ENCODE data around the gene NLRC3. TPM values are rescaled to one million over a fixed set of nuclear protein-coding genes. Genes with fewer than 3 reads are reported as not detected.

Gene NLRC3
- polyA plus RNA-seq, 1 of the 3 experiments (the other 2 are of a cell fraction) = not detected

GRCh38 chr16:3595521-3596021, 18.4 kb upstream of the NLRC3 start:
- ChIA-PET POLR2A (no interaction called here), CTCF (no interaction called here)
- Histone ChIP-seq H3K9ac (no peak overlapping the region), H3K4me2 (no peak overlapping the region), H3K4me1 (ENCODE audit: control insufficient read depth in 1 of 2, insufficient read depth in 2 of 2, low read depth in 1 of 2, low read length in 1 of 2) (no peaks in the 10 kb centered on the region), H3K9me3 (no peaks in the 10 kb centered on the region), H2AFZ (ENCODE audit: low read depth) (no peak overlapping the region), H3K27me3 (ENCODE audit: insufficient read depth) (no peaks in the 10 kb centered on the region), H3F3A (replicated peaks; ENCODE audit: insufficient read depth) (no peaks in the 10 kb centered on the region), H3K27ac (ENCODE audit: low read depth in 2 of 2, low read length in 1 of 2) (no peak overlapping the region), H3K79me2 (ENCODE audit: insufficient read depth) (no peaks in the 10 kb centered on the region), H3K4me3 (ENCODE audit: low read depth in 2 of 2, low read length in 1 of 2) (no peak overlapping the region), H4K20me1 (ENCODE audit: insufficient read depth) (no peaks in the 10 kb centered on the region), H3K9me2 (no peaks in the 10 kb centered on the region), H3K36me3 (replicated peaks in 1 of 2; ENCODE audit: control insufficient read depth in 1 of 2, insufficient read depth in 2 of 2, low read length in 1 of 2) (peaks cover 7 to 11% of the 10 kb centered on the region in 2 experiments)
- WGBS (ENCODE audit: low lambda C conversion rate) = 88% methylated on average over 16 of the region's 19 CpGs
- no peak for DNase-seq
- no peak for TF ChIP-seq TEAD4 (IDR thresholded peaks at IDR 0.05; ENCODE audit: borderline replicate concordance, insufficient read depth)
- TF ChIP-seq MEF2A (IDR thresholded peaks at IDR 0.05; ENCODE audit: borderline replicate concordance, low read depth) = no peak
- TF ChIP-seq YY1 (IDR thresholded peaks at IDR 0.05; ENCODE audit: low read depth) = no peak
- no peak for TF ChIP-seq ZBTB33 (IDR thresholded peaks at IDR 0.05; ENCODE audit: borderline replicate concordance, low read depth)
- TF ChIP-seq JUND (IDR thresholded peaks at IDR 0.05) = no peak
- no peak for TF ChIP-seq EZH2phosphoT487 (IDR thresholded peaks at IDR 0.05; ENCODE audit: borderline replicate concordance, low read depth)
- TF ChIP-seq TAF1 (IDR thresholded peaks at IDR 0.05; ENCODE audit: borderline replicate concordance, low read depth, low read length) = no peak
- no peak for TF ChIP-seq POLR2AphosphoS5 (IDR thresholded peaks at IDR 0.05; ENCODE audit: low read depth, low read length)
- TF ChIP-seq FOXJ3 (CRISPR knock-in tag; IDR thresholded peaks at IDR 0.05) = no peak
- no peak for TF ChIP-seq NFIC (IDR thresholded peaks at IDR 0.05; ENCODE audit: borderline replicate concordance)
- no peak for TF ChIP-seq NRF1 (IDR thresholded peaks at IDR 0.05; ENCODE audit: low read depth, low read length)
- TF ChIP-seq IRF3 (IDR thresholded peaks at IDR 0.05; ENCODE audit: low read depth, low read length) = no peak
- no peak for TF ChIP-seq FOXM1 (IDR thresholded peaks at IDR 0.05; ENCODE audit: low read depth)
- TF ChIP-seq GATA2 (CRISPR knock-in tag; IDR thresholded peaks at IDR 0.05) = no peak
- TF ChIP-seq USF1 (IDR thresholded peaks at IDR 0.05; ENCODE audit: borderline replicate concordance, low read depth) = no peak
- TF ChIP-seq EP300 (IDR thresholded peaks at IDR 0.05; ENCODE audit: borderline replicate concordance in 1 of 2, low read depth in 1 of 2, low read length in 1 of 2) = no peak
- TF ChIP-seq RXRA (IDR thresholded peaks at IDR 0.05; ENCODE audit: borderline replicate concordance, low read depth) = no peak
